RWPE2 (cell line): ENCODE measurements around the gene EDRF1.

Source experiments
- ATAC-seq: fragments of 200-7000 bp; cut with Tn5 transposase; 3 replicates; pipeline ENCODE4 v1.9.1; 2021; ENCODE audit warnings: low read depth
- DNase-seq: peaks from one replicate; pipeline ENCODE4 v3.0.0-alpha.2; 2020; ENCODE audit warnings: low spot score
- H3K27ac ChIP-seq: fragments of 450-650 bp; 2 replicates; pipeline ENCODE4 v1.5.1; 2017; ENCODE audit warnings: mild to moderate bottlenecking; ENCODE audit not compliant: poor library complexity, severe bottlenecking
- H3K27me3 ChIP-seq: fragments of 250-450 bp; sonication (Bioruptor Pico); 2 replicates; pipeline ENCODE4 v1.5.1; 2021; ENCODE audit warnings: mild to moderate bottlenecking, moderate library complexity; ENCODE audit not compliant: insufficient read depth, poor library complexity, severe bottlenecking
- H3K36me3 ChIP-seq: fragments of 250-450 bp; sonication (Bioruptor Pico); 2 replicates; pipeline ENCODE4 v1.5.1; 2020; ENCODE audit warnings: low read depth, mild to moderate bottlenecking, moderate library complexity
- H3K4me1 ChIP-seq: fragments of 250-450 bp; sonication (Bioruptor Pico); 2 replicates; pipeline ENCODE4 v1.5.1; 2021; ENCODE audit warnings: mild to moderate bottlenecking, moderate library complexity; ENCODE audit not compliant: insufficient read depth, poor library complexity, severe bottlenecking
- H3K4me3 ChIP-seq: fragments of 250-450 bp; sonication (Bioruptor Pico); 2 replicates; pipeline ENCODE4 v1.5.1; 2021; ENCODE audit warnings: mild to moderate bottlenecking, moderate library complexity; ENCODE audit not compliant: severe bottlenecking
- H3K9me3 ChIP-seq: fragments of 250-450 bp; sonication (Bioruptor Pico); 2 replicates; pipeline ENCODE4 v1.5.1; 2021; ENCODE audit warnings: mild to moderate bottlenecking, moderate library complexity; ENCODE audit not compliant: severe bottlenecking
- TF ChIP-seq, protein P1 (sequence below): fragments of 450-650 bp; IDR thresholded peaks from one replicate; pipeline ENCODE4 v1.5.1; 2017; ENCODE audit warnings: mild to moderate bottlenecking, moderate library complexity; ENCODE audit not compliant: poor library complexity, severe bottlenecking

Gene EDRF1

DNA sequence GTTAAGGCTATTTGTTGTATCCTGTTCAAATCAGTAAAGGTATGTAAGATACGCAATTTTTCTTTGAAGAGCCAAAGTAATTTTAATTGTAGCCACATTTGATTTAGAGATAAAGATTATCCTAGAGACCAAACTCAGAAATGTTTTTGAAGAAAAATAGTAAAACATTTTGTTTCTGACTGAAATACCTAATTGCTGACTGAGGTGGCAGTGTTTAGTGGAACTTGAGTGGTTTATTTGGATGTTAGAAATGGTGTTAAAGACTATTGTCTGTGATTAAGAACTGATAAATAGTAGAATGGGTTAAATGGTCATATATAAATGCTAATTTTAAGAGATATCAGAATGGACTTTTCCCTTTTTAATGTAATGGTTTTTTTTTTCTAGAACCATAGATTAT, 15.3 kb downstream of the EDRF1 start:
- no peak for DNase-seq
- no peak for ATAC-seq
- Histone ChIP-seq H3K4me1 (no peaks in the 10 kb centered on the region), H3K27me3 (no peaks in the 10 kb centered on the region), H3K27ac (no peak overlapping the region), H3K36me3 (peaks cover 100% of the 10 kb centered on the region), H3K4me3 (no peak overlapping the region), H3K9me3 (no peaks in the 10 kb centered on the region)
- TF ChIP-seq, protein P1, sequence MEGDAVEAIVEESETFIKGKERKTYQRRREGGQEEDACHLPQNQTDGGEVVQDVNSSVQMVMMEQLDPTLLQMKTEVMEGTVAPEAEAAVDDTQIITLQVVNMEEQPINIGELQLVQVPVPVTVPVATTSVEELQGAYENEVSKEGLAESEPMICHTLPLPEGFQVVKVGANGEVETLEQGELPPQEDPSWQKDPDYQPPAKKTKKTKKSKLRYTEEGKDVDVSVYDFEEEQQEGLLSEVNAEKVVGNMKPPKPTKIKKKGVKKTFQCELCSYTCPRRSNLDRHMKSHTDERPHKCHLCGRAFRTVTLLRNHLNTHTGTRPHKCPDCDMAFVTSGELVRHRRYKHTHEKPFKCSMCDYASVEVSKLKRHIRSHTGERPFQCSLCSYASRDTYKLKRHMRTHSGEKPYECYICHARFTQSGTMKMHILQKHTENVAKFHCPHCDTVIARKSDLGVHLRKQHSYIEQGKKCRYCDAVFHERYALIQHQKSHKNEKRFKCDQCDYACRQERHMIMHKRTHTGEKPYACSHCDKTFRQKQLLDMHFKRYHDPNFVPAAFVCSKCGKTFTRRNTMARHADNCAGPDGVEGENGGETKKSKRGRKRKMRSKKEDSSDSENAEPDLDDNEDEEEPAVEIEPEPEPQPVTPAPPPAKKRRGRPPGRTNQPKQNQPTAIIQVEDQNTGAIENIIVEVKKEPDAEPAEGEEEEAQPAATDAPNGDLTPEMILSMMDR = peak; percentile 20

DNA sequence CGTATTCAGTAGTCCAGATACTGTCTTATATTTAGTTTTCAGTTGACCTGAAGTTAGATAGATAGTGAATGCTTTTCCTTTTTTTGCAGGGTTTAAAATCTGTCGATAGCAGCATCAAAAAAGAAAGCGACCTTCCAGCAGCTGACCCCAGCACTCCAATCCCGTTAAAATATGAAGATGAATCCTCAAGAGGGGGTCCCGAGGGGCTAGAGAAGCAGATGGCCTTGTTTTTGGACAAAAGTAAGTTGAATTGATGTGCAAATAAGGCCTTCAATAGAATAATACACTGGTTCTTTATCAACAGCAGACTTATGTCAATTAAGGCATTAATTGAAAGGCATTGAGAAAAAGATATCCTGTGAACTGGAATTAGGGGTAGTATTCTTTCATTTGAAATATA, 18.7 kb downstream of the EDRF1 start:
- H3K9me3 ChIP-seq = no peaks in the 10 kb centered on the region
- no peak for ATAC-seq
- peaks cover 97% of the 10 kb centered on the region for H3K36me3 ChIP-seq
- TF ChIP-seq, protein P1 = no peak
- DNase-seq = no peak
- H3K27ac ChIP-seq = no peak overlapping the region
- no peak overlapping the region for H3K4me3 ChIP-seq
- H3K27me3 ChIP-seq = no peaks in the 10 kb centered on the region
- H3K4me1 ChIP-seq = no peaks in the 10 kb centered on the region

DNA sequence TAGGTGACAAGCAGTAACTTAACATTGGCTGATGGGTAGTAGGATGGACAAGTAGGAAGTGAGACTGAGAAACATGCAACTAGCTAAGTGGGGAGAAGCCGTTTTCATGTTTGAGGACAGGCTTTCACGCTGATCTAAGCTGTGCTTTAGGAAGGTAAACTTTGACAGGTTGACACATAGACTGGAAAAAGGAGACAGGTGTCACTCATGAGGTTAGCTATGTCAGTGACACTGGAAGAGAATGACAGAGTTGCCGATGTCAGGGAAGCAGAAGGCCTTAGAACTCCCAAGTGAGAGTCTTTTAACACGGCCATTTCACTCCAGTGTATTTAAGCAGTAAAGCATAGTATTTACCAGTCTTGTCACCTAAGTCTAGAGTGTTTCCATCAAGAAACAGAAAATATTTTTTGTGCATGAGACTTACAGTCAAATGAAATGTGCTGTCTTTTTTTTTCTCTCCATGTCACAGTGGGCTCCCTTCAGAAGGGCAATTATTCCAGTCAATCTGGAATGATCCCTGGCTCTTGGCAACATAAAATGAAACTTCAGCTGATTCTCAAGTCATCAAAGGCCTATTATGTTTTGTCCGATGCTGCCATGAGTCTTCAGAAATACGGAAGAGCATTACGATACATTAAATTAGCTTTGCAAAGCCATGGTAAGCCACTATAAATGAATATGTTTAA, 20.6 kb downstream of the EDRF1 start:
- DNase-seq (no peak), ATAC-seq (no peak)
- no peaks in the 10 kb centered on the region for H3K4me1 ChIP-seq
- H3K27me3 ChIP-seq = no peaks in the 10 kb centered on the region
- TF ChIP-seq, protein P1 = no peak
- no peak overlapping the region for H3K27ac ChIP-seq
- H3K4me3 ChIP-seq = no peak overlapping the region
- H3K9me3 ChIP-seq = no peaks in the 10 kb centered on the region
- H3K36me3 ChIP-seq = peaks cover 90% of the 10 kb centered on the region

DNA sequence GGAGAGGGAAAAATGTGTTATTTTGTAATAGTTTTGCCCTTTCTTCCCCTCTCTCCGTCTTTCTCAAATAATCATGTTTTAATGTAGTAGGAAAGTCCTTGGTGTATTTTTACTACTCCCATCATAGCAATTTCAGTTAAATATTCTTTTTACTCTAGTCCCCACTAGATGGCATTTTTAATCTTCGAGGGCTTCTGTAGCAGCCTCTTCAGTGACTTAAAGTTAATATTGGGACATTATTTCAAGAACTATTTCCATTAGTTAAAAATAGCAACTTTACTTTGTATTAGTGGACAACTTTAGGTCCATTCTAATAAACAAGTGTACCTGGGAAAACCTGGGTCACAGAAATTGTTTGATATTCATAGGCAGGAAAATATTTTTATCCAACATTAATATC, 23.0 kb downstream of the EDRF1 start:
- TF ChIP-seq, protein P1 = peak; percentile 32
- DNase-seq = no peak
- H3K36me3 ChIP-seq = peaks cover 90% of the 10 kb centered on the region
- H3K27ac ChIP-seq = no peak overlapping the region
- H3K4me3 ChIP-seq = no peak overlapping the region
- H3K9me3 ChIP-seq = no peaks in the 10 kb centered on the region
- no peaks in the 10 kb centered on the region for H3K4me1 ChIP-seq
- H3K27me3 ChIP-seq = no peaks in the 10 kb centered on the region
- no peak for ATAC-seq

DNA sequence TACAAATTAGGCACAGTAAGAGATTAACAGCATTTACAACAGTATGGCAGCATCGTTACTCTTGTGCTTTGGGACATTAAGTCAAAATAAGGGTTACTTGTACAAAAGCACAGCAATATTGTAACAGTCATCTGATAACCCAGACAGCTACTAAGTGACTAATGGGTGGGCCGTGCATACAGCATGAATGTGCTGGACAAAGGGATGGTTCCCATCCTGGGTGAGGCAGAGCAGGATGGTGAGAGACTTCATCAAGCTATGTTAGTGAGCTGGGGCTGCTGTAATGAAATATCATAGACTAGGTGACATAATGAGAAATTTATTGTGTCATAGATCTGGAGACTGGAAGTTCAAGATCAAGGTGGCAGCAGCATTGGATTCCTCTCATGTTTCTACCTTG, 25.4 kb downstream of the EDRF1 start:
- DNase-seq (no peak), ATAC-seq (no peak)
- no peaks in the 10 kb centered on the region for H3K27me3 ChIP-seq
- no peak overlapping the region for H3K4me3 ChIP-seq
- no peaks in the 10 kb centered on the region for H3K4me1 ChIP-seq
- H3K36me3 ChIP-seq = peaks cover 90% of the 10 kb centered on the region
- no peaks in the 10 kb centered on the region for H3K9me3 ChIP-seq
- H3K27ac ChIP-seq = no peak overlapping the region
- TF ChIP-seq, protein P1 = no peak
